Natural killer cell (primary cell): ENCODE data around the gene TMEM184A. TPM values are rescaled to one million over a fixed set of nuclear protein-coding genes. Genes with fewer than 3 reads are reported as not detected.

ENCODE experiments used
- ATAC-seq, 3 donors: fragments of 150-1000 bp in 2 of 3; fragments of 200-7000 bp in 1 of 3; cut with Tn5 transposase; 1 replicate in 1 of 3; 2 replicates in 2 of 3; pipeline ENCODE4 v1.10.0; 2021; ENCODE audit warnings: mild to moderate bottlenecking in 2 of 3, moderate library complexity in 2 of 3
- DNase-seq, 2 donors: peaks; one replicate each; pipeline versions ENCODE4 v3.0.0 to v3.0.0-alpha.2; 2013 to 2021; ENCODE audit warnings: mixed read lengths in 1 of 2
- H3K27ac ChIP-seq: one replicate; pipeline ENCODE4 v1.5.1; 2013; ENCODE audit warnings: mild to moderate bottlenecking, low read length
- H3K27me3 ChIP-seq: one replicate; pipeline ENCODE4 v1.6.1; 2013; ENCODE audit warnings: low read length; ENCODE audit not compliant: control insufficient read depth, insufficient read depth
- H3K36me3 ChIP-seq: one replicate; pipeline ENCODE4 v1.6.1; 2013; ENCODE audit warnings: low read length; ENCODE audit not compliant: control insufficient read depth, insufficient read depth
- H3K4me1 ChIP-seq: one replicate; pipeline ENCODE4 v1.6.1; 2013; ENCODE audit warnings: low read length; ENCODE audit not compliant: control insufficient read depth, insufficient read depth
- H3K4me3 ChIP-seq: one replicate; pipeline ENCODE4 v1.5.1; 2013; ENCODE audit warnings: low read length
- H3K9me3 ChIP-seq: one replicate; pipeline ENCODE4 v1.6.1; 2013; ENCODE audit warnings: low read length; ENCODE audit not compliant: control insufficient read depth, insufficient read depth
- H3K27ac Mint-ChIP-seq, 2 donors: one replicate each; pipeline ENCODE4 v1.8.0; 2022; ENCODE audit warnings: mild to moderate bottlenecking in 2 of 2, mixed read lengths in 2 of 2, moderate library complexity in 1 of 2
- H3K27me3 Mint-ChIP-seq, 2 donors: one replicate each; pipeline ENCODE4 v1.8.0; 2022; ENCODE audit warnings: low read depth in 2 of 2, mixed read lengths in 2 of 2
- H3K36me3 Mint-ChIP-seq: one replicate; pipeline ENCODE4 v1.8.0; 2022; ENCODE audit warnings: mixed read lengths
- H3K4me1 Mint-ChIP-seq, 2 donors: one replicate each; pipeline ENCODE4 v1.8.0; 2022; ENCODE audit warnings: mixed read lengths in 2 of 2
- H3K4me3 Mint-ChIP-seq: one replicate; pipeline ENCODE4 v1.8.0; 2022; ENCODE audit warnings: mild to moderate bottlenecking, moderate library complexity, mixed read lengths
- H3K9me3 Mint-ChIP-seq, 2 donors: one replicate each; pipeline ENCODE4 v1.8.0; 2022; ENCODE audit warnings: mixed read lengths in 2 of 2
- CTCF ChIP-seq: fragments of 200-600 bp; IDR thresholded peaks from one replicate; pipeline ENCODE4 v1.8.0; 2022; ENCODE audit warnings: antibody characterized with exemption
- WGBS: methylation state at CpG from one replicate; pipeline ENCODE4 v1.1.7; 2013; ENCODE audit warnings: missing lambda C conversion rate; ENCODE audit not compliant: insufficient coverage; 5-methylcytosine and 5-hydroxymethylcytosine counted together
- intact Hi-C: fragments of 100-400 bp; cut with micrococcal nuclease; formaldehyde crosslinking; loops from one replicate; pipeline ENCODE4 v1.14.2; 2022
- total RNA-seq, 4 donors: library from RNA; stranded (reverse); fragments of 120-200 nt in 1 of 4; gene quantifications; one replicate each; pipeline versions ENCODE4 v1.2.3 to v1.2.4, GENCODE V29; 2013 to 2022

The TMEM184A gene
- total RNA-seq, 3 donors from 2014 or later (not counting 1 experiment from before 2014, with no cell fraction given): 0.14 TPM; not detected in 2

- intact Hi-C loops: no loop called here
- Histone ChIP-seq H3K4me1 (no peaks in the 10 kb centered on the region), H3K27me3 (no peaks in the 10 kb centered on the region), H3K36me3 (peaks cover 35% of the 10 kb centered on the region), H3K27ac (no peak overlapping the region), H3K4me3 (no peak overlapping the region), H3K9me3 (no peaks in the 10 kb centered on the region)
- Mint-ChIP-seq H3K4me1 (peaks cover 6% of the 10 kb centered on the region in 2 donors), H3K9me3 (no peaks in the 10 kb centered on the region), H3K27ac (no peak overlapping the region), H3K4me3 (no peak overlapping the region), H3K27me3 (no peaks in the 10 kb centered on the region), H3K36me3 (no peaks in the 10 kb centered on the region)
- TF ChIP-seq CTCF: no peak
- ATAC-seq (no peak), DNase-seq (no peak)
- 94% methylated on average over 34 of the region's 34 CpGs for WGBS
Observed at GRCh38 chr7:1495564-1496242, 60.3 kb downstream of the TMEM184A start.

GRCh38 chr7:1494866-1495563 lies 61.0 kb downstream of the TMEM184A start:
- H3K27ac Mint-ChIP-seq: no peak overlapping the region
- H3K4me3 ChIP-seq: no peak overlapping the region
- no peaks in the 10 kb centered on the region for H3K27me3 ChIP-seq
- H3K9me3 Mint-ChIP-seq: no peaks in the 10 kb centered on the region
- no peak for TF ChIP-seq CTCF
- H3K36me3 ChIP-seq: peaks cover 35% of the 10 kb centered on the region
- WGBS: 96% methylated on average over 27 of the region's 27 CpGs
- no peaks in the 10 kb centered on the region for H3K27me3 Mint-ChIP-seq
- no peaks in the 10 kb centered on the region for H3K4me1 ChIP-seq
- H3K27ac ChIP-seq: no peak overlapping the region
- ATAC-seq (no peak), DNase-seq (no peak)
- H3K9me3 ChIP-seq: no peaks in the 10 kb centered on the region
- H3K4me1 Mint-ChIP-seq: no peaks in the 10 kb centered on the region
- intact Hi-C loops: no loop called here
- H3K36me3 Mint-ChIP-seq: no peaks in the 10 kb centered on the region
- no peak overlapping the region for H3K4me3 Mint-ChIP-seq

GRCh38 chr7:1494447-1494846 lies 61.6 kb downstream of the TMEM184A start:
- 96% methylated on average over 25 of the region's 25 CpGs for WGBS

More at GRCh38 chr7:1494447-1494846, 61.6 kb downstream of the TMEM184A start:
- intact Hi-C loops: no loop called here
- no peaks in the 10 kb centered on the region for H3K4me1 Mint-ChIP-seq
- Histone ChIP-seq H3K36me3 (peaks cover 37% of the 10 kb centered on the region), H3K4me3 (no peak overlapping the region), H3K4me1 (no peaks in the 10 kb centered on the region), H3K27me3 (no peaks in the 10 kb centered on the region), H3K27ac (no peak overlapping the region), H3K9me3 (no peaks in the 10 kb centered on the region)
- H3K4me3 Mint-ChIP-seq: no peak overlapping the region
- no peak for TF ChIP-seq CTCF
- no peaks in the 10 kb centered on the region for H3K9me3 Mint-ChIP-seq
- ATAC-seq (no peak), DNase-seq (no peak)
- H3K36me3 Mint-ChIP-seq: no peaks in the 10 kb centered on the region
- no peaks in the 10 kb centered on the region for H3K27me3 Mint-ChIP-seq
- no peak overlapping the region for H3K27ac Mint-ChIP-seq
